Heart right ventricle (tissue), 16 donors: ENCODE measurements around the gene TBC1D30. TPM values are rescaled to one million over a fixed set of nuclear protein-coding genes. Genes with fewer than 3 reads are reported as not detected.

Experiments
- ATAC-seq, 8 donors: fragments of 200-7000 bp; cut with Tn5 transposase; one replicate each; pipeline ENCODE4 v1.9.1; 2020; ENCODE audit warnings: mild to moderate bottlenecking in 8 of 8, moderate library complexity in 8 of 8, moderate number of reproducible peaks in 1 of 8
- DNase-seq, 2 donors: peaks; one replicate each; pipeline ENCODE4 v3.0.0-alpha.2; 2020
- H3K27ac ChIP-seq, 10 donors: fragments of 200-600 bp; sonication (generic) in 2 of 10; one replicate each; pipeline versions ENCODE4 v1.5.0 to v1.8.0; 2020 to 2022; ENCODE audit warnings: mild to moderate bottlenecking in 3 of 10
- H3K27me3 ChIP-seq, 7 donors: fragments of 200-600 bp; one replicate each; pipeline ENCODE4 v1.8.0; 2021 to 2022; ENCODE audit warnings: mild to moderate bottlenecking in 2 of 7
- H3K36me3 ChIP-seq, 9 donors: fragments of 200-600 bp; sonication (generic) in 1 of 9; one replicate each; pipeline versions ENCODE4 v1.5.0 to v1.8.0; 2020 to 2022; ENCODE audit warnings: mild to moderate bottlenecking in 2 of 9
- H3K4me1 ChIP-seq, 9 donors: fragments of 200-600 bp; sonication (generic) in 1 of 9; one replicate each; pipeline versions ENCODE4 v1.5.0 to v1.8.0; 2020 to 2022; ENCODE audit warnings: mild to moderate bottlenecking in 4 of 9
- H3K4me3 ChIP-seq, 10 donors: fragments of 200-600 bp; sonication (generic) in 2 of 10; one replicate each; pipeline versions ENCODE4 v1.5.0 to v1.8.0; 2020 to 2022; ENCODE audit warnings: mild to moderate bottlenecking in 7 of 10, moderate library complexity in 2 of 10
- H3K9me3 ChIP-seq, 11 donors: fragments of 200-600 bp in 10 of 11; sonication (generic) in 2 of 11; one replicate each; pipeline versions ENCODE4 v1.5.0 to v1.8.0; 2013 to 2022; ENCODE audit warnings: mild to moderate bottlenecking in 2 of 11, control low read depth in 1 of 11, moderate library complexity in 1 of 11
- CTCF ChIP-seq, 9 donors: fragments of 200-600 bp; sonication (generic) in 2 of 9; IDR thresholded peaks; one replicate each; pipeline versions ENCODE4 v1.5.0 to v1.8.0; 2021 to 2022; ENCODE audit warnings: antibody characterized with exemption in 9 of 9, mild to moderate bottlenecking in 5 of 9, moderate library complexity in 1 of 9
- WGBS, 2 donors: extraction: QIAGEN DNeasy Blood & Tissue Kit; methylation state at CpG; one replicate each; pipeline ENCODE4 v1.1.7; 2013; ENCODE audit warnings: inconsistent platforms in 1 of 2; 5-methylcytosine and 5-hydroxymethylcytosine counted together
- intact Hi-C, 10 donors: fragments of 100-400 bp; cut with DNase I; formaldehyde crosslinking; loops; one replicate each; pipeline versions ENCODE4 v1.11.1 to v1.14.2; 2022
- polyA plus RNA-seq, 2 donors: library from polyadenylated mRNA; stranded (reverse); fragments of 200-250 nt; gene quantifications; one replicate each; pipeline ENCODE4 v1.2.3, GENCODE V29; 2013
- total RNA-seq, 10 donors: library from RNA; stranded (reverse); fragmentation: NEBNext Ultra II Directional in 3 of 10; extraction: Animal tissue kit (Norgen Biotek cat#: 25700) in 3 of 10; gene quantifications; one replicate each; pipeline versions ENCODE4 v1.2.1 to v1.2.4, GENCODE V29; 2021 to 2023
- donor health status: Arrhythmogenic right ventricular cardiomyopathy.
- donor health status: ischemic (EF 13 %, LVEDD 7.1; RV severe dilation, severe dysfunction).
- donor health status: healthy with polysubstance abuse.
- donor health status: DM: no; HTN: yes; CAD: no.
- donor health status: DM: no; HTN: no; CAD: no.
- donor health status: ischemic (EF 25% LVEDD 6.9; RV normal size, moderate dysfunction).
- donor health status: ischemic (EF 25% LVEDD 5.7; RV mildly dilated, moderate dysfunction).
- donor health status: healthy.
- donor health status: DM: yes; HTN: yes; CAD: no.
- donor health status: Ischemic cardiomyopathy.
- donor health status: ischemic (EF 35%, LVEDD 5.7; RV mildly dilated, moderate dysfunction).
- donor health status: nonischemic (EF 11% LVEDD 7.7; RV severe dilation, severe dysfunction).
- donor health status: DM: yes; HTN: yes; CAD: no.
- donor health status: PGD.
- donor health status: ischemic (EF 29% LVEDD 5.4; RV normal size, mild dysfunction).
- donor health status: nonischemic (EF 23%, LVEDD 6.1; RV moderate dilation, normal function).

The TBC1D30 gene
- total and polyA plus RNA-seq, 12 donors, result 0.36 to 2.4 (median 0.66) TPM

GRCh38 chr12:64892561-64892960 is 68.1 kb downstream of the TBC1D30 start:
- no peak for TF ChIP-seq CTCF (IDR thresholded peaks at IDR 0.05)
- H3K36me3 ChIP-seq, result no peaks in the 10 kb centered on the region
- intact Hi-C loops, result loop anchor here in 9 of 10 donors (5.0 to 10.0 kb wide), 12 partner anchors 212 to 1970 kb away; partner anchors contain the start of gene WIF1 (in 5 of the 9)
- no peak overlapping the region for H3K4me3 ChIP-seq
- no peaks in the 10 kb centered on the region for H3K9me3 ChIP-seq
- WGBS, 2 donors, result 91% methylated on average over 4 of the region's 4 CpGs
- ATAC-seq (no peak), DNase-seq (no peak)
- H3K4me1 ChIP-seq, result no peaks in the 10 kb centered on the region
- no peak overlapping the region for H3K27ac ChIP-seq
- peaks cover 0 to 29% (median 13%) of the 10 kb centered on the region in 7 donors for H3K27me3 ChIP-seq

GRCh38 chr12:64893961-64894360 is 69.5 kb downstream of the TBC1D30 start:
- 65 to 66% methylated on average over 4 of the region's 4 CpGs for WGBS, 2 donors
- TF ChIP-seq CTCF (IDR thresholded peaks at IDR 0.05), result no peak
- no peak overlapping the region for H3K4me3 ChIP-seq
- no peaks in the 10 kb centered on the region for H3K9me3 ChIP-seq
- peaks cover 0 to 29% (median 13%) of the 10 kb centered on the region in 7 donors for H3K27me3 ChIP-seq
- ATAC-seq, result no peak
- H3K27ac ChIP-seq, result no peak overlapping the region
- H3K36me3 ChIP-seq, result no peaks in the 10 kb centered on the region
- intact Hi-C loops, result loop anchor here in 9 of 10 donors (5.0 to 10.0 kb wide), 12 partner anchors 211 to 1968 kb away; partner anchors contain the start of gene WIF1 (in 5 of the 9)
- H3K4me1 ChIP-seq, result no peaks in the 10 kb centered on the region
- no peak for DNase-seq

GRCh38 chr12:64894827-64895475 is 70.5 kb downstream of the TBC1D30 start:
- Histone ChIP-seq H3K27ac (no peak overlapping the region), H3K4me3 (no peak overlapping the region), H3K9me3 (no peaks in the 10 kb centered on the region), H3K4me1 (no peaks in the 10 kb centered on the region), H3K27me3 (peaks cover 0 to 23% (median 9%) of the 10 kb centered on the region in 7 donors), H3K36me3 (no peaks in the 10 kb centered on the region)
- no peak for DNase-seq
- intact Hi-C loops, result loop anchor here in 9 of 10 donors (5.0 to 10.0 kb wide), 12 partner anchors 210 to 1967 kb away; partner anchors contain the start of gene WIF1 (in 5 of the 9)
- 69 to 75% methylated on average over 2 of the region's 2 CpGs for WGBS, 2 donors
- TF ChIP-seq CTCF (IDR thresholded peaks at IDR 0.05), result no peak
- no peak for ATAC-seq

GRCh38 chr12:64895526-64895925 is 71.1 kb downstream of the TBC1D30 start:
- Histone ChIP-seq H3K27ac (no peak overlapping the region), H3K9me3 (no peaks in the 10 kb centered on the region), H3K36me3 (no peaks in the 10 kb centered on the region), H3K27me3 (peaks cover 0 to 20% (median 4%) of the 10 kb centered on the region in 7 donors), H3K4me1 (no peaks in the 10 kb centered on the region), H3K4me3 (no peak overlapping the region)
- no peak for DNase-seq
- intact Hi-C loops, result loop anchor here in 5 of 10 donors (5.0 to 10.0 kb wide), 6 partner anchors 209 to 1209 kb away; partner anchors contain the start of gene WIF1 (in 1 of the 5)
- no peak for ATAC-seq
- no peak for TF ChIP-seq CTCF (IDR thresholded peaks at IDR 0.05)
- WGBS, 2 donors, result 84 to 87% methylated on average over 5 of the region's 5 CpGs
